Right lobe of liver (tissue), 6 donors: ENCODE results near the gene ALOX15. TPM values are rescaled to one million over a fixed set of nuclear protein-coding genes. Genes with fewer than 3 reads are reported as not detected.

Experiments used
- ATAC-seq, 4 donors: fragments of 200-7000 bp; cut with Tn5 transposase; one replicate each; pipeline ENCODE4 v1.9.1; 2020; ENCODE audit warnings: mild to moderate bottlenecking in 4 of 4, moderate library complexity in 4 of 4
- DNase-seq, 3 donors: peaks; one replicate each; pipeline ENCODE4 v3.0.0-alpha.2; 2020
- H3K27ac ChIP-seq, 3 donors: fragments of 200-600 bp; one replicate each; pipeline ENCODE4 v1.8.0; 2022
- H3K27me3 ChIP-seq, 2 donors: fragments of 200-600 bp; one replicate each; pipeline ENCODE4 v1.8.0; 2022
- H3K36me3 ChIP-seq, 4 donors: fragments of 200-600 bp; sonication (generic) in 1 of 4; one replicate each; pipeline versions ENCODE4 v1.5.1 to v1.8.0; 2017 to 2022; ENCODE audit warnings: control low read depth in 1 of 4
- H3K4me1 ChIP-seq, 4 donors: fragments of 200-600 bp; sonication (generic) in 1 of 4; one replicate each; pipeline versions ENCODE4 v1.5.1 to v1.8.0; 2017 to 2022; ENCODE audit warnings: control low read depth in 1 of 4
- H3K4me3 ChIP-seq, 3 donors: fragments of 200-600 bp; one replicate each; pipeline ENCODE4 v1.8.0; 2022
- H3K9me3 ChIP-seq, 4 donors: fragments of 200-600 bp; sonication (generic) in 1 of 4; one replicate each; pipeline versions ENCODE4 v1.5.1 to v1.8.0; 2017 to 2022; ENCODE audit warnings: control low read depth in 1 of 4
- CTCF ChIP-seq, 4 donors: fragments of 200-600 bp in 3 of 4; fragments of 450-650 bp in 1 of 4; IDR thresholded peaks; one replicate each; pipeline versions ENCODE4 v1.5.1 to v1.8.0; 2016 to 2022; ENCODE audit warnings: antibody characterized with exemption in 4 of 4, mild to moderate bottlenecking in 2 of 4
- POLR2A ChIP-seq: fragments of 450-650 bp; IDR thresholded peaks from one replicate; pipeline ENCODE4 v1.6.1; 2017; ENCODE audit warnings: antibody characterized with exemption, mild to moderate bottlenecking
- WGBS: methylation state at CpG from one replicate; pipeline ENCODE4 v1.1.6; 2018; ENCODE audit warnings: low coverage, low lambda C conversion rate; ENCODE audit not compliant: insufficient coverage; ENCODE audit errors: missing lambda C conversion rate; 5-methylcytosine and 5-hydroxymethylcytosine counted together
- intact Hi-C, 2 donors: fragments of 100-400 bp; cut with DNase I; formaldehyde crosslinking; loops; one replicate each; pipeline versions ENCODE4 v1.11.2 to v1.14.1; 2022
- total RNA-seq, 6 experiments: library from RNA; depleted of rRNA in 2 of 6; stranded (reverse); fragments of >200 nt in 2 of 6; fragmentation: NEBNext Ultra II Directional in 3 of 6; extraction: Animal tissue kit (Norgen Biotek cat#: 25700) in 3 of 6; gene quantifications; one replicate each; pipeline versions ENCODE4 v1.1.0 to v1.2.4, GENCODE V29; 2016 to 2023
- donor health status: DM: no; HTN: yes; CAD: no.
- donor health status: DM: no; HTN: no; CAD: no.
- donor health status: DM: no; HTN: no; CAD: no.
- donor health status: DM: no; HTN: yes; CAD: no.
- donor health status: DM: no; HTN: yes; CAD: no.

Gene ALOX15
- total RNA-seq, 6 experiments from 2014 or later = 0.09 to 0.53 (median 0.28) TPM; not detected in 2

GRCh38 chr17:4604111-4604644 is 37.3 kb downstream of the ALOX15 start:
- ATAC-seq = no peak
- Histone ChIP-seq H3K27me3 (no peaks in the 10 kb centered on the region), H3K4me3 (no peak overlapping the region), H3K36me3 (no peaks in the 10 kb centered on the region), H3K27ac (no peak overlapping the region), H3K4me1 (no peaks in the 10 kb centered on the region), H3K9me3 (no peaks in the 10 kb centered on the region)
- TF ChIP-seq CTCF (IDR thresholded peaks at IDR 0.05) (no peak), POLR2A (no peak)
- intact Hi-C loops = no loop called here
- WGBS = 100% methylated on average over 1 of the region's 18 CpGs
- peak in 2 of 3 donors; percentile 49 to 53 for DNase-seq

- H3K27ac ChIP-seq = no peak overlapping the region
- H3K4me3 ChIP-seq = no peak overlapping the region
- 87% methylated on average over 4 of the region's 5 CpGs for WGBS
- H3K27me3 ChIP-seq = no peaks in the 10 kb centered on the region
- TF ChIP-seq POLR2A (no peak), CTCF (IDR thresholded peaks at IDR 0.05) (no peak)
- no peak for ATAC-seq
- H3K36me3 ChIP-seq = no peaks in the 10 kb centered on the region
- intact Hi-C loops = no loop called here
- no peaks in the 10 kb centered on the region for H3K9me3 ChIP-seq
- no peaks in the 10 kb centered on the region for H3K4me1 ChIP-seq
- no peak for DNase-seq
Observed at GRCh38 chr17:4602041-4602440, 39.4 kb downstream of the ALOX15 start.

GRCh38 chr17:4601326-4601725 is 40.2 kb downstream of the ALOX15 start:
- Histone ChIP-seq H3K9me3 (no peaks in the 10 kb centered on the region), H3K36me3 (no peaks in the 10 kb centered on the region), H3K4me3 (no peak overlapping the region), H3K27ac (no peak overlapping the region), H3K4me1 (no peaks in the 10 kb centered on the region), H3K27me3 (no peaks in the 10 kb centered on the region)
- no peak for ATAC-seq
- intact Hi-C loops = no loop called here
- DNase-seq = no peak
- TF ChIP-seq CTCF (IDR thresholded peaks at IDR 0.05) = no peak
- TF ChIP-seq POLR2A = no peak
- WGBS = 80% methylated on average over 2 of the region's 4 CpGs

GRCh38 chr17:4600563-4600962 is 40.9 kb downstream of the ALOX15 start:
- ATAC-seq (no peak), DNase-seq (no peak)

More at GRCh38 chr17:4600563-4600962, 40.9 kb downstream of the ALOX15 start:
- Histone ChIP-seq H3K4me3 (no peak overlapping the region), H3K4me1 (no peaks in the 10 kb centered on the region), H3K27ac (no peak overlapping the region), H3K27me3 (no peaks in the 10 kb centered on the region), H3K9me3 (no peaks in the 10 kb centered on the region), H3K36me3 (no peaks in the 10 kb centered on the region)
- WGBS = no CpG with 5 or more reads among the region's 13 CpGs
- TF ChIP-seq CTCF (IDR thresholded peaks at IDR 0.05) (no peak), POLR2A (no peak)
- intact Hi-C loops = no loop called here
